Upper lobe of right lung (tissue), 1 donor: ENCODE results near the gene TMEM35A. TPM values are rescaled to one million over a fixed set of nuclear protein-coding genes. Genes with fewer than 3 reads are reported as not detected.

Source experiments
- ATAC-seq: fragments of 200-7000 bp; cut with Tn5 transposase; one replicate; pipeline ENCODE4 v1.9.1; 2020; ENCODE audit warnings: mild to moderate bottlenecking, moderate library complexity
- DNase-seq: peaks from one replicate; pipeline ENCODE4 v3.0.0-alpha.2; 2020
- H3K27ac ChIP-seq: fragments of 200-600 bp; one replicate; pipeline ENCODE4 v1.8.0; 2022
- H3K27me3 ChIP-seq: fragments of 200-600 bp; one replicate; pipeline ENCODE4 v1.8.0; 2022; ENCODE audit warnings: mild to moderate bottlenecking
- H3K36me3 ChIP-seq: fragments of 200-600 bp; one replicate; pipeline ENCODE4 v1.8.0; 2022
- H3K4me1 ChIP-seq: fragments of 200-600 bp; one replicate; pipeline ENCODE4 v1.8.0; 2022
- H3K4me3 ChIP-seq: fragments of 200-600 bp; one replicate; pipeline ENCODE4 v1.8.0; 2022; ENCODE audit warnings: mild to moderate bottlenecking
- H3K9me3 ChIP-seq: fragments of 200-600 bp; one replicate; pipeline ENCODE4 v1.8.0; 2022
- CTCF ChIP-seq: fragments of 200-600 bp; IDR thresholded peaks from one replicate; pipeline ENCODE4 v1.8.0; 2022; ENCODE audit warnings: antibody characterized with exemption
- intact Hi-C: fragments of 100-400 bp; cut with DNase I; formaldehyde crosslinking; loops from one replicate; pipeline ENCODE4 v1.11.0; 2022
- total RNA-seq: library from RNA; stranded (reverse); fragmentation: NEBNext Ultra II Directional; extraction: Animal tissue kit (Norgen Biotek cat#: 25700); gene quantifications from one replicate; pipeline ENCODE4 v1.2.1, GENCODE V29; 2021
- donor health status: DM: no; HTN: yes; CAD: no; lungs with severe emphysema.

The TMEM35A gene
- total RNA-seq, 1 donor from 2014 or later = 1.5 TPM

- no peak for DNase-seq
- Histone ChIP-seq H3K9me3 (no peaks in the 10 kb centered on the region), H3K27ac (no peak overlapping the region), H3K36me3 (no peaks in the 10 kb centered on the region), H3K4me3 (no peak overlapping the region), H3K4me1 (no peaks in the 10 kb centered on the region), H3K27me3 (no peaks in the 10 kb centered on the region)
- no peak for TF ChIP-seq CTCF
- ATAC-seq = no peak
- intact Hi-C loops = no loop called here
Observed at GRCh38 chrX:101117701-101118100, 39.0 kb downstream of the TMEM35A start.

DNA sequence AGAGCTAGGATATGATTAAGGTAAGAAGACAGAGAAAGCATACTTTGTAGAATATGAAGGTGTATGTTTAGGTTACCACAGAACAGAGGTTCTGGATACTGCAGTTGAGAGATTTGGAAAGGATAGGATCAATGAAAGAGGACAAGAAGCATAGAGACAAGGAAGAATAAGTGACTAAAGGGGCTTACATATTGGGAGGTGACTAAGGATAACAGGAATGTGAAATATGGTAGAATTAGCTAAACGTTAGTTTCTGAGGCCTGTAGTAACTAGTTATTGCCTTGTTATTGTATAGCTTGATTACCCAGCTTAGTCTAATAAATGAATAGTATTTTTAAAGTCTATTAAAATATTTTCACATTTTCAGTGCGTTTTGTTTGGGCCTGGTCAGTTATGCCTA lies 57.6 kb downstream of the TMEM35A start:
- ATAC-seq = no peak
- no peaks in the 10 kb centered on the region for H3K9me3 ChIP-seq
- no peak for DNase-seq
- no peak overlapping the region for H3K27ac ChIP-seq
- H3K36me3 ChIP-seq = no peaks in the 10 kb centered on the region
- no peaks in the 10 kb centered on the region for H3K4me1 ChIP-seq
- TF ChIP-seq CTCF = no peak
- intact Hi-C loops = no loop called here
- no peak overlapping the region for H3K4me3 ChIP-seq
- H3K27me3 ChIP-seq = no peaks in the 10 kb centered on the region

Other genes starting within 250 kb of the TMEM35A start
- not detected for gene NOX1, start 204.5 kb upstream of the TMEM35A start, total RNA-seq
- 8.4 TPM for gene XKRX, start 150.0 kb upstream of the TMEM35A start, total RNA-seq
- gene ARL13A, start 109.2 kb upstream of the TMEM35A start, total RNA-seq = not detected
- 20.9 TPM for gene TRMT2B, start 26.8 kb upstream of the TMEM35A start, total RNA-seq
- 1.2 TPM for gene CENPI, start 19.3 kb downstream of the TMEM35A start, total RNA-seq
- gene DRP2, start 140.9 kb downstream of the TMEM35A start, total RNA-seq = not detected
- not detected for gene TAF7L, start 212.5 kb downstream of the TMEM35A start, total RNA-seq